Transverse colon (tissue), 3 donors: ENCODE results near the gene KMT2A.

ENCODE experiments used
- EP300 ChIP-seq: sonication (generic); formaldehyde crosslinking; IDR thresholded peaks from one replicate; pipeline ENCODE4 v1.6.1; 2017; ENCODE audit warnings: antibody characterized with exemption, low read depth
- TF ChIP-seq, protein P1 (sequence below), 5 experiments: fragments of 200-600 bp in 3 of 5; fragments of 450-650 bp in 2 of 5; sonication (generic) in 3 of 5; IDR thresholded peaks; 1 replicate in 2 of 5; 2 replicates in 3 of 5; pipeline ENCODE4 v1.5.1; 2016 to 2017; ENCODE audit warnings: antibody characterized with exemption in 5 of 5, inconsistent platforms in 3 of 5, mild to moderate bottlenecking in 2 of 5, moderate library complexity in 1 of 5

DNA sequence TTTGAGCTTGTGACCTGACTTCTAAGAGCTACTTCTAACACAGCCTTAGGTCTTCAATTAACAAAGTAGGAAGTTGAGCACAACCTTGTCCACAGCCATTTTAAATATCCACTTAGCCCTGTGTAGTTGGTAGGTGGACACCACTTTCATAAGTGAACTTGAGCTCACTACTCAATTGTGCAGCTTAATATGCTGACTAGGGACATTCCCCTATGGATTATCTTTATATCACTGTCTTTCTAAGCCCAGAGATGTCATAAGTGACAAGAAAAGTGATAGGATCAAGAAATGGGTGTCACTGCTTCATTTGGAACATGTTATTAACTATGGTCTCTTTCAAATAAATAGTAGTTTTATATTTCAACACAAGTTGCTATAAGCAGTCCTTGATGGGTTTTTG lies 38.8 kb upstream of the KMT2A start:
- TF ChIP-seq, protein P1, sequence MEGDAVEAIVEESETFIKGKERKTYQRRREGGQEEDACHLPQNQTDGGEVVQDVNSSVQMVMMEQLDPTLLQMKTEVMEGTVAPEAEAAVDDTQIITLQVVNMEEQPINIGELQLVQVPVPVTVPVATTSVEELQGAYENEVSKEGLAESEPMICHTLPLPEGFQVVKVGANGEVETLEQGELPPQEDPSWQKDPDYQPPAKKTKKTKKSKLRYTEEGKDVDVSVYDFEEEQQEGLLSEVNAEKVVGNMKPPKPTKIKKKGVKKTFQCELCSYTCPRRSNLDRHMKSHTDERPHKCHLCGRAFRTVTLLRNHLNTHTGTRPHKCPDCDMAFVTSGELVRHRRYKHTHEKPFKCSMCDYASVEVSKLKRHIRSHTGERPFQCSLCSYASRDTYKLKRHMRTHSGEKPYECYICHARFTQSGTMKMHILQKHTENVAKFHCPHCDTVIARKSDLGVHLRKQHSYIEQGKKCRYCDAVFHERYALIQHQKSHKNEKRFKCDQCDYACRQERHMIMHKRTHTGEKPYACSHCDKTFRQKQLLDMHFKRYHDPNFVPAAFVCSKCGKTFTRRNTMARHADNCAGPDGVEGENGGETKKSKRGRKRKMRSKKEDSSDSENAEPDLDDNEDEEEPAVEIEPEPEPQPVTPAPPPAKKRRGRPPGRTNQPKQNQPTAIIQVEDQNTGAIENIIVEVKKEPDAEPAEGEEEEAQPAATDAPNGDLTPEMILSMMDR (IDR thresholded peaks at IDR 0.05) = no peak
- no peak for TF ChIP-seq EP300
